ENCODE results near the gene FOXN3. TPM values are rescaled to one million over a fixed set of nuclear protein-coding genes. Genes with fewer than 3 reads are reported as not detected.

The FOXN3 gene
- total RNA-seq, 2 donors from 2014 or later, result 61.2 to 84.1 TPM

DNA sequence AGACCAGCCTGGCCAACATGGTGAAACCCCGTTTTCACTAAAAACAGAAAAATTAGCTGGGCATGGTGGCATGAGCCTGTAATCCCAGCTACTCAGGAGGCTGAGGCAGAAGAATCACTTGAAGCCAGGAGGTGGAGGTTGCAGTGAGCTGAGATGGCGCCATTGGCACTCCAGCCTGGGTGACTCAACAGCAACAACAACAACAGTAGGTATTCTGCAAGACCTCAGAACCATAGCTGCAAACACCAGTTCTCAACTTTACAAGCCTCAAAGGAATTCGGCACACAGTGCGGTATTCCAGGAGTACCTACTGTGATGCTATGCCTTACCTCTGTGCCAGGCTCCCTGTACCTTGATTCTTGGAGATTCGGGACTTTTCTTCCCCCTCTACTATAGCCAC, 15.8 kb downstream of the FOXN3 start:
- Histone ChIP-seq H3K4me1 (ENCODE audit: control insufficient read depth, insufficient read depth, low read length) (no peaks in the 10 kb centered on the region), H3K9ac (ENCODE audit: extremely low read depth, low read length, poor library complexity, severe bottlenecking) (no peak overlapping the region), H3K27me3 (ENCODE audit: control insufficient read depth, insufficient read depth, low read length, poor library complexity, severe bottlenecking) (no peaks in the 10 kb centered on the region), H3K27ac (ENCODE audit: low read depth, low read length) (no peak overlapping the region), H3K36me3 (ENCODE audit: control insufficient read depth, insufficient read depth, low read length) (no peaks in the 10 kb centered on the region), H3K9me3 (ENCODE audit: control insufficient read depth, low read length) (no peaks in the 10 kb centered on the region), H3K4me3 (ENCODE audit: low read length) (no peak overlapping the region)
- H3K36me3 Mint-ChIP-seq (ENCODE audit: low read depth), result peaks cover 37% of the 10 kb centered on the region
- no peak overlapping the region for H3K4me3 Mint-ChIP-seq
- TF ChIP-seq, protein P1, sequence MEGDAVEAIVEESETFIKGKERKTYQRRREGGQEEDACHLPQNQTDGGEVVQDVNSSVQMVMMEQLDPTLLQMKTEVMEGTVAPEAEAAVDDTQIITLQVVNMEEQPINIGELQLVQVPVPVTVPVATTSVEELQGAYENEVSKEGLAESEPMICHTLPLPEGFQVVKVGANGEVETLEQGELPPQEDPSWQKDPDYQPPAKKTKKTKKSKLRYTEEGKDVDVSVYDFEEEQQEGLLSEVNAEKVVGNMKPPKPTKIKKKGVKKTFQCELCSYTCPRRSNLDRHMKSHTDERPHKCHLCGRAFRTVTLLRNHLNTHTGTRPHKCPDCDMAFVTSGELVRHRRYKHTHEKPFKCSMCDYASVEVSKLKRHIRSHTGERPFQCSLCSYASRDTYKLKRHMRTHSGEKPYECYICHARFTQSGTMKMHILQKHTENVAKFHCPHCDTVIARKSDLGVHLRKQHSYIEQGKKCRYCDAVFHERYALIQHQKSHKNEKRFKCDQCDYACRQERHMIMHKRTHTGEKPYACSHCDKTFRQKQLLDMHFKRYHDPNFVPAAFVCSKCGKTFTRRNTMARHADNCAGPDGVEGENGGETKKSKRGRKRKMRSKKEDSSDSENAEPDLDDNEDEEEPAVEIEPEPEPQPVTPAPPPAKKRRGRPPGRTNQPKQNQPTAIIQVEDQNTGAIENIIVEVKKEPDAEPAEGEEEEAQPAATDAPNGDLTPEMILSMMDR (conservative IDR thresholded peaks at IDR 0.05), result no peak
- no peaks in the 10 kb centered on the region for H3K9me3 Mint-ChIP-seq
- no peaks in the 10 kb centered on the region for H3K27me3 Mint-ChIP-seq (ENCODE audit: insufficient read depth)
- H3K27ac Mint-ChIP-seq, result no peak overlapping the region
- peaks cover 17% of the 10 kb centered on the region for H3K4me1 Mint-ChIP-seq
- WGBS, 2 experiments (ENCODE audit: insufficient coverage in 1 of 2, insufficient read length in 1 of 2), result 89 to 93% methylated on average over 4 to 5 of the region's 5 CpGs
- no peak for DNase-seq

DNA sequence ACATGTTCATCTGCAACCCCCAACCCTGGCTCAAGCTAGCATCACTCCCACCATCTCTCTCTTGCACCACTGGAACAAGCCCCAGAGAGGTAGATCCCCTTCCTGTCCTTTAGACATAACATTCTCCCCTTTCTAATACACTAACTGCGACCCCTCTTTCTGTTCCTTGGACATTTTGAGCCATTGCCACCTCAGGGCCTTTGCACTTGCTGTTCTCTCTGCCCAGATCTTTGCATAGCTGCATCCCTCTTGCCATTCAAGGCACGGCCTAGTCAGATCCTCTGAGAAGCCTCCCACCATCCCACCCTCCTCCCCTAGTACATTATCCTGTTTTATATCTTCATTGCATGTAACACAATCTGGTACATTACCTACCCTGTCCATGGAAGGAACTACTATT, 16.5 kb downstream of the FOXN3 start:
- H3K4me3 ChIP-seq (ENCODE audit: low read length), result no peak overlapping the region
- DNase-seq, result no peak
- H3K9me3 ChIP-seq (ENCODE audit: control insufficient read depth, low read length), result no peaks in the 10 kb centered on the region
- H3K9me3 Mint-ChIP-seq, result no peaks in the 10 kb centered on the region
- no peaks in the 10 kb centered on the region for H3K27me3 ChIP-seq (ENCODE audit: control insufficient read depth, insufficient read depth, low read length, poor library complexity, severe bottlenecking)
- 94 to 100% methylated on average over 2 of the region's 2 CpGs for WGBS, 2 experiments (ENCODE audit: insufficient coverage in 1 of 2, insufficient read length in 1 of 2)
- H3K4me1 Mint-ChIP-seq, result peaks cover 17% of the 10 kb centered on the region
- H3K27me3 Mint-ChIP-seq (ENCODE audit: insufficient read depth), result no peaks in the 10 kb centered on the region
- TF ChIP-seq, protein P1 (conservative IDR thresholded peaks at IDR 0.05), result no peak
- no peak overlapping the region for H3K4me3 Mint-ChIP-seq
- no peaks in the 10 kb centered on the region for H3K36me3 ChIP-seq (ENCODE audit: control insufficient read depth, insufficient read depth, low read length)
- H3K4me1 ChIP-seq (ENCODE audit: control insufficient read depth, insufficient read depth, low read length), result no peaks in the 10 kb centered on the region
- H3K9ac ChIP-seq (ENCODE audit: extremely low read depth, low read length, poor library complexity, severe bottlenecking), result no peak overlapping the region
- peak overlapping the region; percentile 78 for H3K27ac ChIP-seq (ENCODE audit: low read depth, low read length)
- H3K36me3 Mint-ChIP-seq (ENCODE audit: low read depth), result peaks cover 35% of the 10 kb centered on the region
- no peak overlapping the region for H3K27ac Mint-ChIP-seq

DNA sequence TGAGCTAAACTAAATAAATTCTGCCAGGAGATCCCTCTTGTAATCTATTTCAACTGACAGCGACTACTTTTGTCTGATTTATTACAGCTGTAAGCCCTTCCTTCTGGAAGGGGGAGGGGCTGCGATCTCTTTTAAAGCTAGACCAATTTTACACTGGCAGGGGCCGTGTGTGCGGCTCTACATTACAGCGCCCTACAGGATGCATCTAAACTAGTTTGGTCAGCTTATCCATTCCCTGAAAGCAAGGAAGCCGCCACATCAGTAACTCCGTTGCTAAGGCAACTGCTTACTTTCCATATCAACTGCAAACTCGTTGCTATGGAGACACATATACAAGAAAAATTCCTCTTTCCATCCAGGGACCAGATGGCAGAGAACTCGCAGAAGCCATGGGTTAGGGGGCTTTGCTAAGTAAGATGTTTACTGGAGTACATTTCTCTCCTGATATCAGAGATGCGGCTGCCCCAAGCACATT, 17.4 kb downstream of the FOXN3 start:
- peaks cover 29% of the 10 kb centered on the region for H3K36me3 Mint-ChIP-seq (ENCODE audit: low read depth)

More for the DNA sequence above, 17.4 kb downstream of the FOXN3 start:
- Histone ChIP-seq H3K27ac (ENCODE audit: low read depth, low read length) (peak overlapping the region; percentile 78), H3K27me3 (ENCODE audit: control insufficient read depth, insufficient read depth, low read length, poor library complexity, severe bottlenecking) (no peaks in the 10 kb centered on the region), H3K4me3 (ENCODE audit: low read length) (no peak overlapping the region), H3K36me3 (ENCODE audit: control insufficient read depth, insufficient read depth, low read length) (peaks cover 3% of the 10 kb centered on the region), H3K9me3 (ENCODE audit: control insufficient read depth, low read length) (no peaks in the 10 kb centered on the region), H3K4me1 (ENCODE audit: control insufficient read depth, insufficient read depth, low read length) (no peaks in the 10 kb centered on the region), H3K9ac (ENCODE audit: extremely low read depth, low read length, poor library complexity, severe bottlenecking) (no peak overlapping the region)
- peak; percentile 66 for DNase-seq
- 74 to 83% methylated on average over 7 to 10 of the region's 10 CpGs for WGBS, 2 experiments (ENCODE audit: insufficient coverage in 1 of 2, insufficient read length in 1 of 2)
- peaks cover 17% of the 10 kb centered on the region for H3K4me1 Mint-ChIP-seq
- TF ChIP-seq, protein P1 (conservative IDR thresholded peaks at IDR 0.05), result no peak
- no peaks in the 10 kb centered on the region for H3K27me3 Mint-ChIP-seq (ENCODE audit: insufficient read depth)
- H3K9me3 Mint-ChIP-seq, result no peaks in the 10 kb centered on the region
- no peak overlapping the region for H3K4me3 Mint-ChIP-seq
- no peak overlapping the region for H3K27ac Mint-ChIP-seq
